Stomach (tissue), 9 donors: Measurements from ENCODE around the gene TNK2. TPM values are rescaled to one million over a fixed set of nuclear protein-coding genes. Genes with fewer than 3 reads are reported as not detected.
"Not testable (repeated sequence)": the region's sequence is repeated elsewhere in the genome, so short reads cannot be mapped to it uniquely, and the experiment has no call there.

Experiments used
- DNase-seq, 2 donors: peaks; one replicate each; pipeline versions ENCODE4 v3.0.0 to v3.0.0-alpha.2; 2013 to 2019
- H3K27ac ChIP-seq, 5 donors: fragments of 200-600 bp in 4 of 5; sonication (generic) in 4 of 5; one replicate each; pipeline ENCODE4 v1.5.1; 2013 to 2019; ENCODE audit warnings: mild to moderate bottlenecking in 1 of 5, moderate library complexity in 1 of 5
- H3K27me3 ChIP-seq, 3 donors: fragments of 200-600 bp; sonication (generic); one replicate each; pipeline ENCODE4 v1.5.1; 2017 to 2019; ENCODE audit warnings: mixed run types in 1 of 3
- H3K36me3 ChIP-seq, 4 donors: fragments of 200-600 bp; sonication (generic); 1 replicate in 3 of 4; 2 replicates in 1 of 4; pipeline ENCODE4 v1.5.1; 2016 to 2019
- H3K4me1 ChIP-seq, 4 donors: fragments of 200-600 bp; sonication (generic); one replicate each; pipeline ENCODE4 v1.5.1; 2016 to 2019
- H3K4me3 ChIP-seq, 4 donors: fragments of 200-600 bp; sonication (generic) in 3 of 4; one replicate each; pipeline ENCODE4 v1.5.1; 2016 to 2019; ENCODE audit warnings: mild to moderate bottlenecking in 1 of 4
- H3K9me3 ChIP-seq, 4 donors: fragments of 200-600 bp; sonication (generic); one replicate each; pipeline ENCODE4 v1.5.1; 2016 to 2019
- CTCF ChIP-seq, 7 experiments: fragments of 450-650 bp in 4 of 7; fragments of 200-600 bp in 3 of 7; sonication (generic) in 3 of 7; IDR thresholded peaks; one replicate each; pipeline ENCODE4 v1.5.1; 2016 to 2019; ENCODE audit warnings: antibody characterized with exemption in 7 of 7, control low read depth in 2 of 7, mild to moderate bottlenecking in 1 of 7
- EP300 ChIP-seq: sonication (generic); formaldehyde crosslinking; IDR thresholded peaks from one replicate; pipeline ENCODE4 v1.6.1; 2017; ENCODE audit warnings: antibody characterized with exemption
- POLR2A ChIP-seq, 4 donors: fragments of 450-650 bp; IDR thresholded peaks; one replicate each; pipeline ENCODE4 v1.6.1; 2016; ENCODE audit warnings: antibody characterized with exemption in 4 of 4, control low read depth in 2 of 4, mild to moderate bottlenecking in 1 of 4, moderate library complexity in 1 of 4
- POLR2AphosphoS5 ChIP-seq, 3 donors: sonication (generic); formaldehyde crosslinking; IDR thresholded peaks; one replicate each; pipeline ENCODE4 v1.6.1; 2016; ENCODE audit warnings: antibody characterized with exemption in 3 of 3
- WGBS, 5 donors: extraction: QIAGEN DNeasy Blood & Tissue Kit in 3 of 5; methylation state at CpG; one replicate each; pipeline versions ENCODE4 v1.1.5 to v1.1.7; 2013 to 2018; 5-methylcytosine and 5-hydroxymethylcytosine counted together
- intact Hi-C: fragments of 100-400 bp; cut with DNase I; formaldehyde crosslinking; loops from one replicate; pipeline ENCODE4 v1.15.1; 2023; ENCODE audit warnings: low total_unique reads
- polyA plus RNA-seq, 3 donors: library from polyadenylated mRNA; stranded (reverse); fragments of 200-250 nt; gene quantifications; one replicate each; pipeline ENCODE4 v1.2.3, GENCODE V29; 2013
- total RNA-seq, 5 donors: library from RNA; depleted of rRNA; stranded (reverse); fragments of >200 nt; gene quantifications; one replicate each; pipeline versions ENCODE4 v1.1.0 to v1.2.3, GENCODE V29; 2014 to 2016
- donor health status: healthy with polysubstance abuse.
- donor health status: Bipolar disorder and iron deficiency.
- donor health status: healthy.

Gene TNK2
- total and polyA plus RNA-seq, 8 donors = 6.1 to 431 (median 38.6) TPM

- peaks cover 5 to 14% (median 13%) of the 10 kb centered on the region in 4 donors for H3K4me1 ChIP-seq
- no peaks in the 10 kb centered on the region for H3K36me3 ChIP-seq
- TF ChIP-seq CTCF (IDR thresholded peaks at IDR 0.05) (no peak), POLR2AphosphoS5 (IDR thresholded peaks at IDR 0.05) (no peak), EP300 (no peak)
- no peaks in the 10 kb centered on the region for H3K9me3 ChIP-seq
- H3K27me3 ChIP-seq = peaks cover 0 to 15% (median 0%) of the 10 kb centered on the region in 3 donors
- DNase-seq = no peak
- WGBS, 5 donors = 72 to 82% (median 77%) methylated on average over 9 of the region's 9 CpGs
- no peak overlapping the region for H3K4me3 ChIP-seq
- H3K27ac ChIP-seq = no peak overlapping the region
- intact Hi-C loops = no loop called here
Measured at GRCh38 chr3:195916991-195917390, 8.6 kb upstream of the TNK2 start.

GRCh38 chr3:195916291-195916690, 7.9 kb upstream of the TNK2 start:
- WGBS, 5 donors = 44 to 73% (median 64%) methylated on average over 6 of the region's 6 CpGs
- intact Hi-C loops = no loop called here

GRCh38 chr3:195914648-195915473, 6.5 kb upstream of the TNK2 start:
- H3K27ac ChIP-seq = peak overlapping the region; percentile 39 to 84 (median 77)
- DNase-seq = peak; percentile 95 to 96
- WGBS, 5 donors = 13 to 26% (median 23%) methylated on average over 12 to 14 of the region's 14 CpGs
- H3K9me3 ChIP-seq = no peaks in the 10 kb centered on the region
- H3K4me1 ChIP-seq = peaks cover 10 to 23% (median 20%) of the 10 kb centered on the region in 4 donors
- intact Hi-C loops = no loop called here
- no peaks in the 10 kb centered on the region for H3K36me3 ChIP-seq
- peaks cover 0 to 15% (median 0%) of the 10 kb centered on the region in 3 donors for H3K27me3 ChIP-seq
- H3K4me3 ChIP-seq = no peak overlapping the region
- TF ChIP-seq POLR2AphosphoS5 (IDR thresholded peaks at IDR 0.05) (peak in 1 of 3 donors; percentile 83), EP300 (peak; percentile 19), CTCF (IDR thresholded peaks at IDR 0.05) (peak in 5 of 7 experiments; percentile 86 to 98 (median 94)), POLR2A (IDR thresholded peaks at IDR 0.05) (no peak)

More at GRCh38 chr3:195916291-195916690, 7.9 kb upstream of the TNK2 start:
- Histone ChIP-seq H3K27me3 (peaks cover 0 to 15% (median 0%) of the 10 kb centered on the region in 3 donors), H3K36me3 (no peaks in the 10 kb centered on the region), H3K9me3 (no peaks in the 10 kb centered on the region), H3K27ac (no peak overlapping the region), H3K4me3 (no peak overlapping the region), H3K4me1 (peaks cover 5 to 14% (median 13%) of the 10 kb centered on the region in 4 donors)
- no peak for DNase-seq
- TF ChIP-seq POLR2A (IDR thresholded peaks at IDR 0.05) (no peak), EP300 (no peak)

GRCh38 chr3:195914146-195914545, 5.8 kb upstream of the TNK2 start:
- H3K9me3 ChIP-seq, DNase-seq, H3K4me3 ChIP-seq, H3K36me3 ChIP-seq, intact Hi-C loops: not testable (repeated sequence)
- H3K4me1 ChIP-seq = peaks cover 11 to 26% (median 22%) of the 10 kb centered on the region in 4 donors
- whole genome bisulfite sequencing, 5 donors = 92 to 95% (median 93%) methylated on average over 8 of the region's 8 CpGs
- H3K27ac ChIP-seq = peak overlapping the region in 4 of 5 donors; percentile 75 to 84 (median 79)
- peaks cover 0 to 15% (median 0%) of the 10 kb centered on the region in 3 donors for H3K27me3 ChIP-seq

- Histone ChIP-seq H3K4me1 (peaks cover 16 to 31% (median 27%) of the 10 kb centered on the region in 4 donors), H3K27ac (no peak overlapping the region), H3K4me3 (no peak overlapping the region), H3K27me3 (peaks cover 0 to 15% (median 0%) of the 10 kb centered on the region in 3 donors), H3K36me3 (no peaks in the 10 kb centered on the region), H3K9me3 (no peaks in the 10 kb centered on the region)
- 84 to 91% (median 90%) methylated on average over 11 of the region's 11 CpGs for WGBS, 5 donors
- intact Hi-C loops = no loop called here
- DNase-seq = no peak
- no peak for TF ChIP-seq CTCF (IDR thresholded peaks at IDR 0.05)
- no peak for TF ChIP-seq POLR2AphosphoS5 (IDR thresholded peaks at IDR 0.05)
- no peak for TF ChIP-seq EP300
- no peak for TF ChIP-seq POLR2A (IDR thresholded peaks at IDR 0.05)
Measured at GRCh38 chr3:195913382-195913781, 5.0 kb upstream of the TNK2 start.
